Hepatocyte (in vitro differentiated cells): ENCODE measurements around the gene GZF1. TPM values are rescaled to one million over a fixed set of nuclear protein-coding genes. Genes with fewer than 3 reads are reported as not detected.

Experiments used
- DNase-seq: peaks from one replicate; pipeline ENCODE4 v3.0.0-alpha.2; 2016; ENCODE audit warnings: low spot score
- H2AFZ ChIP-seq: fragments of 200-600 bp; sonication (generic); 2 replicates; pipeline ENCODE4 v1.6.0; 2016; ENCODE audit warnings: antibody characterized with exemption, mild to moderate bottlenecking
- H3K27ac ChIP-seq: fragments of 200-600 bp; sonication (generic); 2 replicates; pipeline ENCODE4 v1.5.1; 2016; ENCODE audit warnings: mild to moderate bottlenecking
- H3K27me3 ChIP-seq: fragments of 200-600 bp; sonication (generic); 2 replicates; pipeline ENCODE4 v1.6.1; 2016
- H3K36me3 ChIP-seq: fragments of 200-600 bp; sonication (generic); replicated peaks from 2 replicates; pipeline ENCODE4 v1.5.1; 2016; ENCODE audit warnings: low read depth; ENCODE audit not compliant: insufficient read depth
- H3K4me1 ChIP-seq: fragments of 200-600 bp; sonication (generic); 2 replicates; pipeline ENCODE4 v1.5.1; 2016; ENCODE audit warnings: mild to moderate bottlenecking, moderate library complexity; ENCODE audit not compliant: insufficient read depth
- H3K4me2 ChIP-seq: fragments of 200-600 bp; sonication (generic); 2 replicates; pipeline ENCODE4 v1.6.0; 2016
- H3K4me3 ChIP-seq: fragments of 200-600 bp; sonication (generic); 2 replicates; pipeline ENCODE4 v1.5.1; 2016; ENCODE audit warnings: mild to moderate bottlenecking
- H3K79me2 ChIP-seq: fragments of 200-600 bp; sonication (generic); 2 replicates; pipeline ENCODE4 v1.6.0; 2017; ENCODE audit warnings: mild to moderate bottlenecking
- H3K9me2 ChIP-seq: fragments of 200-600 bp; sonication (generic); replicated peaks from 2 replicates; pipeline ENCODE4 v1.6.0; 2017; ENCODE audit warnings: mild to moderate bottlenecking; ENCODE audit not compliant: insufficient read depth
- H3K9me3 ChIP-seq: fragments of 200-600 bp; sonication (generic); 2 replicates; pipeline ENCODE4 v1.5.1; 2016; ENCODE audit warnings: low read depth, mild to moderate bottlenecking
- H4K20me1 ChIP-seq: fragments of 200-600 bp; sonication (generic); 2 replicates; pipeline ENCODE4 v1.6.0; 2016; ENCODE audit warnings: mild to moderate bottlenecking; ENCODE audit not compliant: insufficient read depth, poor library complexity, severe bottlenecking
- CTCF ChIP-seq: fragments of 200-600 bp; sonication (generic); IDR thresholded peaks from 2 replicates; pipeline ENCODE4 v1.5.1; 2016; ENCODE audit warnings: antibody characterized with exemption, mild to moderate bottlenecking; ENCODE audit not compliant: poor library complexity
- EZH2 ChIP-seq: fragments of 200-600 bp; sonication (generic); IDR thresholded peaks from 2 replicates; pipeline ENCODE4 v1.6.1; 2016; ENCODE audit warnings: antibody characterized with exemption, mild to moderate bottlenecking, borderline replicate concordance
- EZH2phosphoT487 ChIP-seq: fragments of 200-600 bp; sonication (generic); IDR thresholded peaks from one replicate; pipeline ENCODE4 v1.6.1; 2018; ENCODE audit warnings: antibody characterized with exemption, mild to moderate bottlenecking, low read depth, moderate library complexity; ENCODE audit not compliant: unreplicated experiment, severe bottlenecking
- WGBS: methylation state at CpG from one replicate; pipeline ENCODE4 v1.1.6; 2016; ENCODE audit warnings: low lambda C conversion rate; ENCODE audit errors: missing lambda C conversion rate; 5-methylcytosine and 5-hydroxymethylcytosine counted together
- polyA plus RNA-seq: library from polyadenylated mRNA; unstranded; fragments of >200 nt; fragmentation: Nextera tagmentation; extraction: Ambion mirVana; gene quantifications from 2 replicates; pipeline ENCODE4 v1.2.1, GENCODE V29; 2016
- total RNA-seq: library from RNA; depleted of rRNA; stranded (reverse); fragments of >200 nt; gene quantifications from 2 replicates; pipeline ENCODE4 v1.2.3, GENCODE V29; 2014

GZF1 gene
- total and polyA plus RNA-seq, 2 experiments from 2014 or later: 8.8 to 17.8 TPM

GRCh38 chr20:23401051-23401450 is 39.1 kb downstream of the GZF1 start:
- peaks cover 12% of the 10 kb centered on the region for H4K20me1 ChIP-seq
- H3K79me2 ChIP-seq: peaks cover 54% of the 10 kb centered on the region
- H3K36me3 ChIP-seq: no peaks in the 10 kb centered on the region
- no peaks in the 10 kb centered on the region for H3K27me3 ChIP-seq
- H3K4me3 ChIP-seq: no peak overlapping the region
- peaks cover 5% of the 10 kb centered on the region for H3K4me1 ChIP-seq
- H3K9me3 ChIP-seq: no peaks in the 10 kb centered on the region
- H3K4me2 ChIP-seq: no peak overlapping the region
- no peak for TF ChIP-seq EZH2phosphoT487
- no peak for TF ChIP-seq CTCF
- TF ChIP-seq EZH2: no peak
- no peak overlapping the region for H3K27ac ChIP-seq
- no peak overlapping the region for H2AFZ ChIP-seq
- 100% methylated on average over 5 of the region's 5 CpGs for WGBS
- no peaks in the 10 kb centered on the region for H3K9me2 ChIP-seq
- DNase-seq: no peak

- Histone ChIP-seq H3K4me1 (peaks cover 5% of the 10 kb centered on the region), H3K4me2 (peak overlapping the region; percentile 33), H3K27me3 (no peaks in the 10 kb centered on the region), H3K9me2 (no peaks in the 10 kb centered on the region), H3K79me2 (peaks cover 72% of the 10 kb centered on the region), H2AFZ (no peak overlapping the region), H4K20me1 (peaks cover 7% of the 10 kb centered on the region), H3K27ac (no peak overlapping the region), H3K36me3 (no peaks in the 10 kb centered on the region), H3K9me3 (no peaks in the 10 kb centered on the region), H3K4me3 (no peak overlapping the region)
- no peak for TF ChIP-seq EZH2
- no peak for TF ChIP-seq CTCF
- TF ChIP-seq EZH2phosphoT487: no peak
- 44% methylated on average over 5 of the region's 5 CpGs for WGBS
- peak; percentile 22 for DNase-seq
Measured at GRCh38 chr20:23403751-23404150, 41.8 kb downstream of the GZF1 start.

GRCh38 chr20:23404196-23404595 is 42.2 kb downstream of the GZF1 start:
- no peaks in the 10 kb centered on the region for H3K27me3 ChIP-seq
- peaks cover 5% of the 10 kb centered on the region for H3K4me1 ChIP-seq
- TF ChIP-seq EZH2: no peak
- peak overlapping the region; percentile 33 for H3K4me2 ChIP-seq
- no peaks in the 10 kb centered on the region for H3K9me2 ChIP-seq
- no peak overlapping the region for H2AFZ ChIP-seq
- peaks cover 7% of the 10 kb centered on the region for H4K20me1 ChIP-seq
- 42% methylated on average over 3 of the region's 3 CpGs for WGBS
- H3K79me2 ChIP-seq: peaks cover 75% of the 10 kb centered on the region
- no peaks in the 10 kb centered on the region for H3K9me3 ChIP-seq
- no peak overlapping the region for H3K27ac ChIP-seq
- H3K36me3 ChIP-seq: no peaks in the 10 kb centered on the region
- H3K4me3 ChIP-seq: no peak overlapping the region
- peak; percentile 70 for DNase-seq

GRCh38 chr20:23406880-23407279 is 44.9 kb downstream of the GZF1 start:
- no peak for DNase-seq
- no peak for TF ChIP-seq EZH2phosphoT487
- TF ChIP-seq EZH2: no peak
- TF ChIP-seq CTCF: no peak
- H2AFZ ChIP-seq: no peak overlapping the region
- H3K4me2 ChIP-seq: no peak overlapping the region
- no peak overlapping the region for H3K27ac ChIP-seq
- peaks cover 86% of the 10 kb centered on the region for H3K79me2 ChIP-seq
- H3K4me3 ChIP-seq: no peak overlapping the region
- 97% methylated on average over 1 of the region's 1 CpG for WGBS
- no peaks in the 10 kb centered on the region for H3K36me3 ChIP-seq
- H3K4me1 ChIP-seq: peaks cover 5% of the 10 kb centered on the region
- no peaks in the 10 kb centered on the region for H3K9me3 ChIP-seq
- H4K20me1 ChIP-seq: peaks cover 9% of the 10 kb centered on the region
- H3K9me2 ChIP-seq: no peaks in the 10 kb centered on the region
- no peaks in the 10 kb centered on the region for H3K27me3 ChIP-seq
